GM13976 (cell line): ENCODE results near the gene NEGR1.

ENCODE experiments used
- DNase-seq: peaks from one replicate; pipeline ENCODE4 v3.0.0; 2012; ENCODE audit warnings: low spot score
- CTCF ChIP-seq: IDR thresholded peaks from 2 replicates; pipeline ENCODE4 v1.5.1; 2012; ENCODE audit warnings: borderline replicate concordance, mild to moderate bottlenecking; ENCODE audit not compliant: insufficient read depth; ENCODE audit errors: extremely low read depth, missing control alignments, control extremely low read depth
- in situ Hi-C: fragments of 300-500 bp; cut with MboI; formaldehyde crosslinking; loops from one replicate; pipeline ENCODE4 v1.12.0; 2022; ENCODE audit warnings: low sequenced_read_pairs, mixed read lengths, inconsistent platforms; ENCODE audit not compliant: unreplicated experiment

The NEGR1 gene

GRCh38 chr1:71862756-71863155, 419.6 kb downstream of the NEGR1 start:
- in situ Hi-C loops = no loop called here
- no peak for TF ChIP-seq CTCF
- no peak for DNase-seq

GRCh38 chr1:71861022-71861421, 421.3 kb downstream of the NEGR1 start:
- in situ Hi-C loops = no loop called here
- no peak for DNase-seq
- TF ChIP-seq CTCF = no peak

DNA sequence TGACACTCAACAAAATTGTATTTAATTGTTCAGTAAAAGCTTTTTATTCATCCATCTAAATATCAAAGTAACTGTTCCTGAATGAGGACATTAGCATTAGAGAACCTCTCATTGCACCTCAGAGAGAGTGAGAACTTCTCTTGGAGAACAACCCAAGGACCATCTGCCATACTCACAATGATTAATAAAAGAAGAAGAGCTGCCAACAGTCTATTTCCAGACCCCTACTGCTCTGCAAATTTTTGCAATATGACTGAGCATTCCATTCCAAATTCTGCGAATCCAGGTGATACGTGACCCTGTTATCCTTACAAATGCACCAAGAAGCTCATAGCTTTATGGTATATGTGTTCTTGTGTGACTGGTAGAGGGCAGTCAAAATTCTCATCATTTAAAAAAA, 422.5 kb downstream of the NEGR1 start:
- in situ Hi-C loops = no loop called here
- no peak for DNase-seq
- TF ChIP-seq CTCF = no peak

- in situ Hi-C loops = no loop called here
- no peak for TF ChIP-seq CTCF
- no peak for DNase-seq
Measured at GRCh38 chr1:71857862-71858261, 424.5 kb downstream of the NEGR1 start.

DNA sequence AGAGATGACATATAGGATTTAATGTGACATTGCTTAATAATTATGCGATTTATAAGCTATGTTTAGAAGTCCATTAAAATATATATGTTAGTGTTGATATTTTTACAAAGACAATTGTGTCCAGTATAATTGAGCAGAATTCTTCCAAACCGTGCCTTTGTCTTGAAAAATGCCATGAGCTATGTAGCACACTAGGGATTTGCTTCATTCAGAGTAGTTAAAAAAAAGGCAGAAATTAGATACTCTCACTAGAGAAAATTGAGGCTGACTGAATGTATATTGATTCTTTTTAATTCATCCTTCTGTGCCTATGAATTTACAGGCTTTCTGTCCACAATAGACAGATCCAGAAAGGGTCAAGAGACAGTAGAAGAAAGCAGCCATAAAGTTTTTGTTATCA, 429.0 kb downstream of the NEGR1 start:
- in situ Hi-C loops = no loop called here
- no peak for DNase-seq
- TF ChIP-seq CTCF = no peak

DNA sequence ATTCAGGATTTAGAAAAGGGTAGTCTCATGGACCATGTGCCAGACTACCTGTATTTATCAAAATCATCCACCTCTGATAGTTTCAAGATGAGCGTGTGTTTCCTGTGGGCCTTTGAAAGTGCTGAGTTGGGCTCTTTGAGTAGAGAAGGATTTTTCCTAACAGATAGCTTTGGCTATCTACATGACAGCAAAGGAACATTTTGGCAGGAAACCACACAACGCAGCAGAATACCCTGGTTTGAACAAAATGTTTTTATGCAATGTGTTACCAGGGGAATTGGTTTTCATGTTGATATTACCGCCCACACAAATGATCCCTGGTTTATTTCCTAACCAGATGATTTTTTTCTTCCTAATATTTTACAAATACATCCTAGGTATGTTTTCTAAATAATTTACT, 431.4 kb downstream of the NEGR1 start:
- no peak for TF ChIP-seq CTCF
- in situ Hi-C loops = no loop called here
- no peak for DNase-seq

- TF ChIP-seq CTCF = no peak
- in situ Hi-C loops = no loop called here
- DNase-seq = no peak
Measured at GRCh38 chr1:71850515-71850914, 431.8 kb downstream of the NEGR1 start.
